ENCODE results near the gene EMD. TPM values are rescaled to one million over a fixed set of nuclear protein-coding genes. Genes with fewer than 3 reads are reported as not detected.
A peak's percentile ranks its signal among the peaks of the same experiment; 100 is the strongest.

Gene EMD
- total and polyA plus RNA-seq, 2 donors (not counting 1 experiment from before 2014, with no cell fraction given), result 26.4 to 72.1 TPM

GRCh38 chrX:154409222-154409871 lies 30.3 kb downstream of the EMD start, which contains the start of gene DNASE1L1:
Gene DNASE1L1, minus strand, starts transcription at chrX:154409254. Its CDS starts 3,686 bp downstream, at chrX:154405568.
- no peaks in the 10 kb centered on the region for H3K79me2 ChIP-seq (ENCODE audit: control insufficient read depth, insufficient read depth, low read length)
- H2AFZ ChIP-seq (ENCODE audit: low read length), result no peak within 1 kb of the TSS
- no peaks in the 10 kb centered on the region for H3K36me3 ChIP-seq (ENCODE audit: control insufficient read depth, insufficient read depth, low read length)
- no peaks in the 10 kb centered on the region for H4K20me1 ChIP-seq (ENCODE audit: control insufficient read depth, extremely low read depth, insufficient read depth, low read length)
- TF ChIP-seq CTCF (conservative IDR thresholded peaks at IDR 0.05 in 1 of 2, IDR thresholded peaks at IDR 0.05 in 1 of 2; ENCODE audit: low read depth in 1 of 2, low read length in 2 of 2) (no peak), EZH2 (IDR thresholded peaks at IDR 0.05; ENCODE audit: low read length, missing control alignments) (no peak)
- peaks cover 2% of the 10 kb centered on the region for H3K4me1 ChIP-seq (ENCODE audit: control insufficient read depth, extremely low read depth, insufficient read depth, low read length)
- peak; percentile 78 to 90 for DNase-seq (ENCODE audit: low read depth in 2 of 2)
- H3K27ac ChIP-seq (ENCODE audit: insufficient read depth, low read length), result peak within 1 kb of the TSS; percentile 8
- H3K9me3 ChIP-seq (ENCODE audit: control insufficient read depth, insufficient read depth, low read depth, low read length), result no peaks in the 10 kb centered on the region
- H3K9ac ChIP-seq (ENCODE audit: insufficient read depth, low read length), result no peak within 1 kb of the TSS
- H3K27me3 ChIP-seq (ENCODE audit: control insufficient read depth, insufficient read depth, low read length), result no peaks in the 10 kb centered on the region
- peak within 1 kb of the TSS; percentile 44 for H3K4me2 ChIP-seq (ENCODE audit: extremely low read depth, insufficient read depth, low read length)
- H3K4me3 ChIP-seq (replicated peaks in 1 of 4; ENCODE audit: control extremely low read depth in 1 of 4, insufficient read depth in 1 of 4, low read depth in 3 of 4, low read length in 4 of 4), result peak within 1 kb of the TSS in 3 of 4 experiments; percentile 4 to 49 (median 40)

- no peaks in the 10 kb centered on the region for H4K20me1 ChIP-seq (ENCODE audit: control insufficient read depth, extremely low read depth, insufficient read depth, low read length)
These were observed 32.9 kb downstream of the EMD start for GRCh38 chrX:154411981-154412340.

GRCh38 chrX:154412468-154412867 lies 33.4 kb downstream of the EMD start:
- TF ChIP-seq EZH2 (IDR thresholded peaks at IDR 0.05; ENCODE audit: low read length, missing control alignments) (no peak), CTCF (conservative IDR thresholded peaks at IDR 0.05 in 1 of 2, IDR thresholded peaks at IDR 0.05 in 1 of 2; ENCODE audit: low read depth in 1 of 2, low read length in 2 of 2) (no peak)
- Histone ChIP-seq H3K9me3 (ENCODE audit: control insufficient read depth, insufficient read depth, low read depth, low read length) (no peaks in the 10 kb centered on the region), H3K4me3 (replicated peaks in 1 of 4; ENCODE audit: control extremely low read depth in 1 of 4, insufficient read depth in 1 of 4, low read depth in 3 of 4, low read length in 4 of 4) (peak overlapping the region; percentile 41 to 70 (median 50)), H4K20me1 (ENCODE audit: control insufficient read depth, extremely low read depth, insufficient read depth, low read length) (no peaks in the 10 kb centered on the region), H3K79me2 (ENCODE audit: control insufficient read depth, insufficient read depth, low read length) (no peaks in the 10 kb centered on the region), H3K4me1 (ENCODE audit: control insufficient read depth, extremely low read depth, insufficient read depth, low read length) (peaks cover 2% of the 10 kb centered on the region), H3K9ac (ENCODE audit: insufficient read depth, low read length) (no peak overlapping the region), H3K4me2 (ENCODE audit: extremely low read depth, insufficient read depth, low read length) (peak overlapping the region; percentile 83), H3K27me3 (ENCODE audit: control insufficient read depth, insufficient read depth, low read length) (no peaks in the 10 kb centered on the region), H2AFZ (ENCODE audit: low read length) (no peak overlapping the region), H3K27ac (ENCODE audit: insufficient read depth, low read length) (peak overlapping the region; percentile 56), H3K36me3 (ENCODE audit: control insufficient read depth, insufficient read depth, low read length) (no peaks in the 10 kb centered on the region)
- DNase-seq (ENCODE audit: low read depth in 2 of 2), result no peak

More at GRCh38 chrX:154411981-154412340, 32.9 kb downstream of the EMD start:
- Histone ChIP-seq H3K9me3 (ENCODE audit: control insufficient read depth, insufficient read depth, low read depth, low read length) (no peaks in the 10 kb centered on the region), H3K9ac (ENCODE audit: insufficient read depth, low read length) (peak overlapping the region; percentile 58), H3K4me1 (ENCODE audit: control insufficient read depth, extremely low read depth, insufficient read depth, low read length) (peaks cover 2% of the 10 kb centered on the region), H2AFZ (ENCODE audit: low read length) (no peak overlapping the region), H3K4me2 (ENCODE audit: extremely low read depth, insufficient read depth, low read length) (peak overlapping the region; percentile 83), H3K36me3 (ENCODE audit: control insufficient read depth, insufficient read depth, low read length) (no peaks in the 10 kb centered on the region), H3K27ac (ENCODE audit: insufficient read depth, low read length) (peak overlapping the region; percentile 56), H3K4me3 (replicated peaks in 1 of 4; ENCODE audit: control extremely low read depth in 1 of 4, insufficient read depth in 1 of 4, low read depth in 3 of 4, low read length in 4 of 4) (peak overlapping the region; percentile 41 to 70 (median 50)), H3K79me2 (ENCODE audit: control insufficient read depth, insufficient read depth, low read length) (no peaks in the 10 kb centered on the region), H3K27me3 (ENCODE audit: control insufficient read depth, insufficient read depth, low read length) (no peaks in the 10 kb centered on the region)
- DNase-seq (ENCODE audit: low read depth in 2 of 2), result peak; percentile 35 to 50
- TF ChIP-seq CTCF (conservative IDR thresholded peaks at IDR 0.05 in 1 of 2, IDR thresholded peaks at IDR 0.05 in 1 of 2; ENCODE audit: low read depth in 1 of 2, low read length in 2 of 2), result no peak
- TF ChIP-seq EZH2 (IDR thresholded peaks at IDR 0.05; ENCODE audit: low read length, missing control alignments), result no peak

Data from fibroblast of lung (primary cell).